HG03025 (cell line): ENCODE measurements around the gene KRT39.
"Not testable (repeated sequence)": the region's sequence is repeated elsewhere in the genome, so short reads cannot be mapped to it uniquely, and the experiment has no call there.

ENCODE experiments used
- ATAC-seq: cut with Tn5 transposase; IDR thresholded peaks from one replicate; pipeline ENCODE4 v1.9.1; 2021; ENCODE audit warnings: mild to moderate bottlenecking, moderate library complexity; ENCODE audit not compliant: unreplicated experiment, low FRiP score

The KRT39 gene

GRCh38 chr17:40966848-40967247 is at the start of gene KRT39:
KRT39 (minus strand) TSS chr17:40966948; CDS start chr17:40966856, 92 bp downstream.
- no peak for ATAC-seq

- no peak for ATAC-seq
Measured at GRCh38 chr17:41015454-41015853, 48.7 kb upstream of the KRT39 start.

- ATAC-seq: no peak
Measured at GRCh38 chr17:41013606-41014005, 46.9 kb upstream of the KRT39 start.

GRCh38 chr17:41013181-41013580 is 46.4 kb upstream of the KRT39 start:
- no peak for ATAC-seq

- no peak for ATAC-seq
Measured at GRCh38 chr17:41012326-41013120, 45.8 kb upstream of the KRT39 start.

GRCh38 chr17:41010441-41010840 is 43.7 kb upstream of the KRT39 start:
- no peak for ATAC-seq

GRCh38 chr17:41009936-41010335 is 43.2 kb upstream of the KRT39 start:
- ATAC-seq: no peak

GRCh38 chr17:41009301-41009760 is 42.6 kb upstream of the KRT39 start:
- ATAC-seq: no peak

GRCh38 chr17:41008811-41009210 is 42.1 kb upstream of the KRT39 start, which contains the start of gene KRTAP3-1:
KRTAP3-1 (minus strand) TSS chr17:41009128; CDS start chr17:41009074, 54 bp downstream.
- ATAC-seq: no peak

GRCh38 chr17:41004397-41004796 is 37.6 kb upstream of the KRT39 start:
- no peak for ATAC-seq

- no peak for ATAC-seq
Measured at GRCh38 chr17:41003926-41004325, 37.2 kb upstream of the KRT39 start.

- no peak for ATAC-seq
Measured at GRCh38 chr17:41002814-41003213, 36.1 kb upstream of the KRT39 start.

- no peak for ATAC-seq
Measured at GRCh38 chr17:41001795-41002194, 35.0 kb upstream of the KRT39 start.

GRCh38 chr17:40999563-40999962 is 32.8 kb upstream of the KRT39 start, which contains the start of gene KRTAP3-2:
KRTAP3-2 (minus strand) TSS chr17:40999906; CDS start chr17:40999853, 53 bp downstream.
- not testable (repeated sequence) for ATAC-seq

GRCh38 chr17:40997361-40997760 is 30.6 kb upstream of the KRT39 start:
- no peak for ATAC-seq

- no peak for ATAC-seq
Measured at GRCh38 chr17:40996829-40997228, 30.1 kb upstream of the KRT39 start.

- no peak for ATAC-seq
Measured at GRCh38 chr17:40995116-40995515, 28.4 kb upstream of the KRT39 start.

- no peak for ATAC-seq
Measured at GRCh38 chr17:40993839-40994238, 27.1 kb upstream of the KRT39 start, which contains the start of gene KRTAP3-3. KRTAP3-3 (minus strand) TSS chr17:40994164; CDS start chr17:40994097, 67 bp downstream.

- ATAC-seq: no peak
Measured at GRCh38 chr17:40993084-40993483, 26.3 kb upstream of the KRT39 start.

GRCh38 chr17:40992666-40993065 is 25.9 kb upstream of the KRT39 start:
- ATAC-seq: no peak

GRCh38 chr17:40986920-40987319 is 20.2 kb upstream of the KRT39 start:
- ATAC-seq: no peak

- no peak for ATAC-seq
Measured at GRCh38 chr17:40984226-40984625, 17.5 kb upstream of the KRT39 start, which contains the start of gene KRT40. KRT40 (minus strand) TSS chr17:40984326; CDS start chr17:40984273, 53 bp downstream.
